ENCODE data around the gene ITPR3.
A peak's percentile ranks its signal among the peaks of the same experiment; 100 is the strongest.
"Not testable (repeated sequence)": the region's sequence is repeated elsewhere in the genome, so short reads cannot be mapped to it uniquely, and the experiment has no call there.

ITPR3 gene

GRCh38 chr6:33613795-33614168, 7.3 kb upstream of the ITPR3 start:
- DNase-seq (ENCODE audit: low spot score), result no peak

DNA sequence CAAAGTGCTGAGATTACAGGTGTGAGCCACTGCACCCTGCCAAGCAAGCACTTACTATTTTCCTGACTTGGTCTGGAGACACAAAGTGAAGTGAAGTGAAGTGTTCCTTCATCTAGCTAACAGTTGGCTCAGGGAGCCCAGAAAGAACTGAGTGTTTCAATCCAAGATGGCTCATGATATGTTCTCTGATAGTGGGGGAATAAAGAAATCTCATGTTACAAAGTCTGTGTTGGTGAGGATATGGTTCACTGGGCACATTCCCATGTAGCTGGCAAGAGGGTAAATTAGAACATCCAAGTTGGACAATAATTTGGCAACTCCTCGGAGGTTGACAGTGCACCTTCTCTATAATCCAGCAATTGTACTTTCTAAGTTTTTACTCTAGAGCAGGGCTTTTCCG, 5.0 kb upstream of the ITPR3 start:
- no peak for DNase-seq (ENCODE audit: low spot score)

GRCh38 chr6:33616913-33617312, 4.2 kb upstream of the ITPR3 start:
- DNase-seq (ENCODE audit: low spot score), result no peak

GRCh38 chr6:33619166-33619840, 1.8 kb upstream of the ITPR3 start:
- DNase-seq (ENCODE audit: low spot score), result no peak

GRCh38 chr6:33620158-33620855, 815 bp upstream of the ITPR3 start:
- DNase-seq (ENCODE audit: low spot score), result peak; percentile 63

DNA sequence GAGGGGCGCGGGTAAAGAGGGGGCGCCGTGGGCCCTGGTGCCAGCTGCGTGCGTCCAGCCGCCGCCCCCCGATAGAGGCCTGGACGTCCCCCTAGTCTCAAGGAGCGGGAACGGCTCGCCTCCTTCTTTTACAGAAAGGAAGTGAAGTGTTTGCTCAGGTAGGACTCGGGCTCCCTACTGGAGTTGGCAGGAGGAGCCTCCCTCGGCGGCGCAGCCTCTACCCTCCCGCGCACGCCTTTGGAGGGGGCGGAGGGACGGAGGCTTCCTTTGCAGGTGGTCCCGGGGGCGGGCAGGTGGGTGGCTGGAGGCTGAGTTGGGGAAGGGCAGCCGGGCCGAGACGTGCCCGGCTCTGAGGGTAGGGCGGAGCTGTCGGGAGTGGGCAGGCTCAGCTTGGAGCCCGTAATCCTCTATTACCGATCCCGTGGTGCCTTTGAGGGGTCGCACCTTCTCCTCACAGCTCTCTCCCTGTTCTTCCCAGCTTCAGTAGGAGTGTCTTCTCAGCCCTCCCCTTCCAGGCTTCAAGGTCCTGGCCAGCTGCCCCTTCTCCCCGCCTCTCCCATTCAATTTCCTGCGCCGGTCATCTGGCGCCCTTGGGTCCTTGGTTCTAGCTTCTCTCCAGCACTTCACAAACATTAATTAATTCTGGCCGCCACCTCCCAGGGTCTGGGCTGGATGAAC, 728 bp downstream of the ITPR3 start:
- peak; percentile 61 for DNase-seq (ENCODE audit: low spot score)

GRCh38 chr6:33622456-33623431, 1.6 kb downstream of the ITPR3 start:
- DNase-seq (ENCODE audit: low spot score), result peak; percentile 48

DNA sequence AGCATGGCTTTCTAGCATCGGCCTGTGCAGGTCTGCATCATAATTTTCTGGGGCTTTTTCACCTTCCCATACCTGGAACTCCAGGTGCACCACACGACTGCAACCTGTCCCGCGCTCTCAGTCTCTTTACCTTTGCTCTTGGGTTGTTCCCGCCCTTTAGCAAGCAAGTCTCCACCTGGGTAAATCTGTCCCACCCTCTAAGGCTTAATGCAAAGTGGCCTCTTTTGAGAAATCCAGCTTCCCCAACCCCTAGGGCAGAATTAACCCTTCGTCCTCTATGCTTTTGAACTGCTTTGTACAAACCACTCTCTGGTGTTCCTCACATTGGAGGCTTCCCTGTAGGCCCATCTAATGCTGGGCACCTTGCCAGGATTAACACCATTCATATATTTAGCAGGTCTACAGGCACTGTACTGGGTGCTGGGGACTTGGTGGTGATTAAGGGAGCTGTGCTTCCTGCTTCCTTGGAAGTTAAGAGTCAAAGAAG, 2.8 kb downstream of the ITPR3 start:
- no peak for DNase-seq (ENCODE audit: low spot score)

DNA sequence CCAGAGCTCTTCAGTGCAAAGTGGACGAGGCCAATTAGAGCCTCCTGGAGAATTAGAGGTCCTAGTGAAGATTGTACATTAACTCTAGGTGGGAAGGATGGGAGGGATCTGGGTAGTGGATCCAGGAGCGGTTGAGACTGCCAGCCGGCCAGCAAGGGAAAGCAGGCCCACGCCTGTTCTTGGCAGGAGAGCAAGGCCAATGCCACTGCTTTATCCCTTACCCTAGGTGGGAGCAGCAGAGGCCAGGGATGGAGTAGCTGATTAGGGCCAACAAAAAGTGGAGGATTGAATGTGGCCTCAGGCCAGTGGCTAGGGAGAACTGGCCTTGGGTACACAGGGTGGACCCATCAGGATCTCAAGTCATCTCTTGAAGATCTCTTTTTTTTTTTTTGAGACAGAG, 3.7 kb downstream of the ITPR3 start:
- no peak for DNase-seq (ENCODE audit: low spot score)

GRCh38 chr6:33627876-33628275, 6.8 kb downstream of the ITPR3 start:
- DNase-seq (ENCODE audit: low spot score), result no peak

DNA sequence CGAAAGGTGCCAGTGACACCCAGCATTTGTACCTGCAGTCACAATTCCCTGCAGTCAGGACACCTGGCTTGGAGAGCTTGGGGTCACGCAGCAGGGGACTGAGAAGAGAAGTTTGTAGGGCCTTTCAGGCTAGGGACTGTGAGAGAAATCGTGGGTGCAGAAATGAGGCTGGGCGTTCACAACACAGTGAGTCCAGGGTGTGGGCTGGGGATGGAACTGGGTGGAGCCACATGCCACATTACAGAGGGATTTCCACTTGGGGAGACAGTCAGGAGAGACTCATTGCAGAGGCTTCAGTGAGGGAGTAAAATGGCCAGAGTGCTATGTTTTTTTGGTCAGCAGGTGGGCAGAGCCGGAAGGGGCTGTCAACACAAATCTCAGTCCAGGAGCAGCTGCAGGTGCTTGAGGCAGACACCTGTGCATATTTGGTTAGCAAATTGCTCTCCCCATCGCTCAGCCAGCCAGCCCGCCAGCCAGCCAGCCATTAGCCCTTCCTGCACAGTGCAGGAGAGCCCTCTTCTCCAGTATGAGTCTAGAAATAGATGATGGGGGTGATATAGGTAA, 7.4 kb downstream of the ITPR3 start:
- DNase-seq (ENCODE audit: low spot score), result no peak

GRCh38 chr6:33630014-33630413, 8.9 kb downstream of the ITPR3 start:
- peak; percentile 44 for DNase-seq (ENCODE audit: low spot score)

GRCh38 chr6:33631521-33631920, 10.4 kb downstream of the ITPR3 start:
- DNase-seq (ENCODE audit: low spot score), result not testable (repeated sequence)

GRCh38 chr6:33631971-33632557, 10.9 kb downstream of the ITPR3 start:
- DNase-seq (ENCODE audit: low spot score), result no peak

- DNase-seq (ENCODE audit: low spot score), result peak; percentile 82
These were observed 11.5 kb downstream of the ITPR3 start for GRCh38 chr6:33632558-33633039.

- no peak for DNase-seq (ENCODE audit: low spot score)
These were observed 12.0 kb downstream of the ITPR3 start for GRCh38 chr6:33633084-33633461.

DNA sequence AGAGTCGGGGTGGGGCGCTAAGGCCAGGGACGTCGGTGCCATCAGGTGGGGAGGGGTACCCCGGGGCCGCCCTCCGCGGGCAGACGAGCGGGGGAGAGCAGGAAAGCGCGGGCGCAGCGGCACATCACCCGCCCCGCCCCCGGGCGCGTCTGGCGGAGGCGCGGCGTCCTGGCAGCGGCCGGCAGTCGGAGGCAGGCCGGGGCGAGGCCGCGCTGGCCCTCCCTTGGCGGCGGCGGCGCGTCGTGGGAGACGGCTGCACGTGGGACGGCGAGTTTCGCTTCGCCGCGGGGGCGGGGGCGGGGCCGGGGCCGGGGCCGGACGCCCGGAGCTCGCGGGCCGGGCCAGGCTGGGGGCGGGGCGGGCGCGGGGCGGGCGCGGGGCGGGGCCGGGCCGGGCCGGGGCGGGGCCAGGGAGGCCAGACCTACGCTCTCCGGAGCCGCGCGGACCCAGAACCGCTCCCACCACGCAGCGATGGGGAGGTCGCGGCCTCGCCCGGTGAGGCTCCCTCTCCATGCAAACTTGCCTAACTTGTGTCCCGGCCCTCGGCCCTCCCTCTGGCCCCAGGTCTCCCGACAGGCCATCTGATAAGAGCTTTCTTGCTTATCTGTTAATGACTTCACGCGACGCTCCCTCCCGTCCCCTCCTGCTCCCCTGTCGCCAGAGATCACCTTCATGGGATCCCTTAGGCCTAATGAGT, 12.5 kb downstream of the ITPR3 start:
- DNase-seq (ENCODE audit: low spot score), result peak; percentile 81

DNA sequence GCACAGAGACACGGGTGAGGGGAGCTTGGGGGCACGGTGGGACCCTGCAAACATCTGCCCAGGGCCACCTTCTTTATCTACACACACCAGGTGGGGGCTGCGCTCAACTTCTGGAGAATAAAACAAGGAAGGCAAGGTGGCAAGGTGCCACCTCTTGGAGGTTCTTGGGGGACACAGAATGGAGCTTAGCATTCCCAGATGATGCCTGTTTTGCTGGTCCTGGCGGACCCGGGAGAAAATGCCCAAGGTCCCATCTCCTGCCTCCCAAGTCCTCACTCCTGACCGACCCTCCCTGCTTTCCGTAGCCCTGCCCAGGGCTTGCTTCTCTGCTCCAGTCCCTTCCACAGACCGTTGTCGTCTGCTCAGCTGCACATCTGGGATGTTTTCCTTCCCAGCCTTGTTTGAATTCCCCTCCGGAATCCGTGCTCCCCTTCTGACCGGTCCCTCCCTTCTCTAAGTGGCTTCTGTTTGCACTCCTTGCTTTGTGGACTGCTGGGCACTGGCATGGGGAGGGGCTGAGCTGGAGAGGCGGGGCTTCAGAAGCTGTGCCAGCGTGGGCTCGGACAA, 13.1 kb downstream of the ITPR3 start:
- no peak for DNase-seq (ENCODE audit: low spot score)

DNA sequence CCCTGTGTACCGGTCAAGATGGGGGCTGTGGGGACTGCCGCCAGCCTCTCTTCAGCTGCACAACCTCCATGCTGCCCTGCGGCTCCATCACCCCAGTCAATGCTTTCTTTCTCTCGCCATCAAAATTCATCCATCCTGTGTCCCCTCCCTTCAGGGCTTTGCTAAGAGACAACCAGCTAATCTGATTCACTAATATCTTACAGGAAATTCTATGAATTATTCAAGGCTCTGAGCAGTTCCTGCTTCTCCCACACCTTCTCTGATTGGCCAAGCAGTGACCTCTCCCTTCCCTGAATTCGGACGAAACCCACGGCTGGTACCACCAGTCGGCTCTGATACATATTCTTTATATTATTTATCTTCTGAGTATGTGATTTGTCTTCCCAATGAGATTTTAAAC, 13.8 kb downstream of the ITPR3 start:
- DNase-seq (ENCODE audit: low spot score), result no peak

- DNase-seq (ENCODE audit: low spot score), result no peak
These were observed 15.5 kb downstream of the ITPR3 start for GRCh38 chr6:33636655-33637054.
